Prostate gland (tissue), 2 donors: ENCODE results near the gene DAP. TPM values are rescaled to one million over a fixed set of nuclear protein-coding genes. Genes with fewer than 3 reads are reported as not detected.
"Not testable (repeated sequence)": the region's sequence is repeated elsewhere in the genome, so short reads cannot be mapped to it uniquely, and the experiment has no call there.

Experiments
- DNase-seq: peaks from one replicate; pipeline ENCODE4 v3.0.0-alpha.2; 2019; ENCODE audit warnings: low spot score
- H3K27ac ChIP-seq, 2 donors: fragments of 200-600 bp; sonication (generic); 2 replicates each; pipeline ENCODE4 v1.5.1; 2017 to 2019
- H3K27me3 ChIP-seq: fragments of 200-600 bp; sonication (generic); replicated peaks from 2 replicates; pipeline ENCODE4 v1.5.1; 2019; ENCODE audit not compliant: insufficient read depth
- H3K36me3 ChIP-seq, 2 donors: fragments of 200-600 bp; sonication (generic); 1 replicate in 1 of 2; 2 replicates in 1 of 2; pipeline versions ENCODE4 v1.5.1 to v1.8.1; 2017 to 2019
- H3K4me1 ChIP-seq: fragments of 200-600 bp; sonication (generic); replicated peaks from 2 replicates; pipeline ENCODE4 v1.5.1; 2019
- H3K4me3 ChIP-seq, 2 donors: fragments of 200-600 bp; sonication (generic); 2 replicates each; pipeline ENCODE4 v1.5.1; 2017 to 2019
- H3K9me3 ChIP-seq: fragments of 200-600 bp; sonication (generic); 2 replicates; pipeline ENCODE4 v1.5.1; 2017
- POLR2A ChIP-seq: fragments of 450-650 bp; IDR thresholded peaks from one replicate; pipeline ENCODE4 v1.6.1; 2016; ENCODE audit warnings: antibody characterized with exemption, mild to moderate bottlenecking
- POLR2AphosphoS5 ChIP-seq: sonication (generic); formaldehyde crosslinking; IDR thresholded peaks from one replicate; pipeline ENCODE4 v1.6.1; 2017; ENCODE audit warnings: antibody characterized with exemption
- WGBS: methylation state at CpG from one replicate; pipeline ENCODE4 v1.1.5; 2018; 5-methylcytosine and 5-hydroxymethylcytosine counted together
- intact Hi-C: fragments of 100-400 bp; cut with DNase I; formaldehyde crosslinking; loops from one replicate; pipeline ENCODE4 v1.14.2; 2022
- total RNA-seq, 2 donors: library from RNA; depleted of rRNA; stranded (reverse); fragments of >200 nt; gene quantifications; one replicate each; pipeline ENCODE4 v1.1.0, GENCODE V29; 2016
- TF ChIP-seq, protein P1 (sequence below), 4 experiments: fragments of 200-600 bp in 2 of 4; fragments of 450-650 bp in 2 of 4; sonication (generic) in 2 of 4; IDR thresholded peaks; 1 replicate in 3 of 4; 2 replicates in 1 of 4; pipeline ENCODE4 v1.5.1; 2016 to 2019; ENCODE audit warnings: antibody characterized with exemption in 4 of 4, mild to moderate bottlenecking in 2 of 4, moderate library complexity in 2 of 4

The DAP gene
- total RNA-seq, 2 donors from 2014 or later: 86.2 to 111 TPM

DNA sequence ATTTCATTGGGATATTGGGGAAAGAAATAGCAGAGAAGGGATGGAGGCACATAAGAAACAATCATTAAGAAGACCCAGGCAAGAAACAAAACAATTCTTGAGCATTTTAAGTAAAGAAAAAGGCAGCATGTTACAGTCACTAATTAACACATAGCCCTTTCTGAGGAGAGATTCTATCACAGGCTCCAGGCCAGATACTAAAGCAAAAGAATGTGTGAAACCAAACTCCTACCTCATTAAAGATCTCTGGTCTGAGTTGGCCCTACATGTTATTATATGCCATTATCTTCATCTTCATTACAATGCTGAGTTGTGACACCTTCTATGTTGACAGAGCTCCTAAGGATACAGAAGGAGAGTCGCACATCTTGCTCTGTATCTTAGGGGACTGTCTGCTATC lies 37.5 kb downstream of the DAP start:
- intact Hi-C loops: no loop called here
- 63% methylated on average over 1 of the region's 1 CpG for WGBS

DNA sequence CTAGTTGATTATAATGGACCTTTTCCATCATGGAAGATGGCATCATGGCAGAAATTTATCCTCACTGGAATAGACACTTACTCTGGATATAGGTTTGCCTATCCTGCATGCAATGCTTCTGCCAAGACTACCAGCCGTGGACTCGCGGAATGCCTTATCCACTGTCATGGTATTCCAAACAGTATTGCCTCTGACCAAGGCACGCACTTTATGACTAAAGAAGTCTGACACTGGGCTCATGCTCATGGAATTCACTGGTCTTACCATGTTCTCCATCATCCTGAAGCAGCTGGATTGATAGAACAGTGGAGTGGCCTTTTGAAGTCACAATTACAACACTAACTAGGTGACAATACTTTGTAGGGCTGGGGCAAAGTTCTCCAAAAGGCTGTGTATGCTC lies 40.3 kb downstream of the DAP start:
- H3K27me3 ChIP-seq, H3K4me1 ChIP-seq, H3K36me3 ChIP-seq, H3K9me3 ChIP-seq, H3K27ac ChIP-seq, H3K4me3 ChIP-seq, DNase-seq, intact Hi-C loops: not testable (repeated sequence)
- WGBS: 100% methylated on average over 4 of the region's 4 CpGs

More for the DNA sequence above, 37.5 kb downstream of the DAP start:
- no peaks in the 10 kb centered on the region for H3K27me3 ChIP-seq
- H3K4me3 ChIP-seq: no peak overlapping the region
- H3K27ac ChIP-seq: no peak overlapping the region
- no peak for TF ChIP-seq POLR2A
- no peak for TF ChIP-seq POLR2AphosphoS5
- TF ChIP-seq, protein P1, sequence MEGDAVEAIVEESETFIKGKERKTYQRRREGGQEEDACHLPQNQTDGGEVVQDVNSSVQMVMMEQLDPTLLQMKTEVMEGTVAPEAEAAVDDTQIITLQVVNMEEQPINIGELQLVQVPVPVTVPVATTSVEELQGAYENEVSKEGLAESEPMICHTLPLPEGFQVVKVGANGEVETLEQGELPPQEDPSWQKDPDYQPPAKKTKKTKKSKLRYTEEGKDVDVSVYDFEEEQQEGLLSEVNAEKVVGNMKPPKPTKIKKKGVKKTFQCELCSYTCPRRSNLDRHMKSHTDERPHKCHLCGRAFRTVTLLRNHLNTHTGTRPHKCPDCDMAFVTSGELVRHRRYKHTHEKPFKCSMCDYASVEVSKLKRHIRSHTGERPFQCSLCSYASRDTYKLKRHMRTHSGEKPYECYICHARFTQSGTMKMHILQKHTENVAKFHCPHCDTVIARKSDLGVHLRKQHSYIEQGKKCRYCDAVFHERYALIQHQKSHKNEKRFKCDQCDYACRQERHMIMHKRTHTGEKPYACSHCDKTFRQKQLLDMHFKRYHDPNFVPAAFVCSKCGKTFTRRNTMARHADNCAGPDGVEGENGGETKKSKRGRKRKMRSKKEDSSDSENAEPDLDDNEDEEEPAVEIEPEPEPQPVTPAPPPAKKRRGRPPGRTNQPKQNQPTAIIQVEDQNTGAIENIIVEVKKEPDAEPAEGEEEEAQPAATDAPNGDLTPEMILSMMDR (IDR thresholded peaks at IDR 0.05): no peak
- H3K36me3 ChIP-seq: no peaks in the 10 kb centered on the region
- no peaks in the 10 kb centered on the region for H3K4me1 ChIP-seq
- DNase-seq: no peak
- no peaks in the 10 kb centered on the region for H3K9me3 ChIP-seq

DNA sequence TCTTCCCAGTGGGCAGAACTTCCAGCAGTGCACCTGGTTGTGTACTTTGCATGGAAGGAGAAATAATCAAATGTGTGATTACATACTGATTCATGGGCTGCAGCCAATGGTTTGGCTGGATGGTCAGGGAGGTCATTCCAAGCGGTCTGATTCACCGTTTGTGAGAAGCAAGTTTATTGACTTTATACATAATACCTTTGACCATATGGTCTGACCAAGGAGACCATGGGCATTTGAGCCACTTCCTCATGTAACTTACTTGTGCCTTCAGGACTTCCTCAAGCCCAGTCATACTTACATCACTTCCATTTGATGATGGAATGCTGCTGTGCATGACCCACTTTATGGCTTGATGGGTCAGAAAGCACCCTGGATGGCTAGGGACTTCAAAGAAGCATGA lies 41.1 kb downstream of the DAP start:
- intact Hi-C loops: no loop called here
- Histone ChIP-seq H3K27ac (no peak overlapping the region), H3K36me3 (no peaks in the 10 kb centered on the region), H3K27me3 (no peaks in the 10 kb centered on the region), H3K4me3 (no peak overlapping the region), H3K9me3 (no peaks in the 10 kb centered on the region), H3K4me1 (no peaks in the 10 kb centered on the region)
- WGBS: 91% methylated on average over 2 of the region's 2 CpGs
- TF ChIP-seq POLR2A (no peak), POLR2AphosphoS5 (no peak)
- TF ChIP-seq, protein P1 (IDR thresholded peaks at IDR 0.05): no peak
- DNase-seq: no peak

DNA sequence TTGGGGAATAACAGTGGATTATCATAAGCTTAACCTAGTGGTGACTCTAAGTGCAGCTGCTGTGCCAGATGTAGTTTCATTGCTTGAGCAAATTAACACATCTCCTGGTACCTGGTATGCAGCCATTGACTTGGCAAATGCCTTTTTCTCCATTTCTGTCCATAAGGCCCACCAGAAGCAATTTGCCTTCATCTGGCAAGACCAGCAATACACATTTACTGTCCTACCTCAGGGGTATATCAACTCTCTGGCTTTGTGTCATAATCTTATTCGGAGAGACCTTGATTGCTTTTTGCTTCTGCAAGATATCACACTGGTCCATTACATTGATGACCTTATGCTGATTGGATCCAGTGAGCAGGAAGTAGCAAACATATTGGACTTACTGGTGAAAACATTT lies 42.4 kb downstream of the DAP start:
- H3K4me3 ChIP-seq, H3K27me3 ChIP-seq, H3K27ac ChIP-seq, H3K4me1 ChIP-seq, intact Hi-C loops, H3K9me3 ChIP-seq, DNase-seq, H3K36me3 ChIP-seq: not testable (repeated sequence)
- WGBS: 100% methylated on average over 1 of the region's 1 CpG

DNA sequence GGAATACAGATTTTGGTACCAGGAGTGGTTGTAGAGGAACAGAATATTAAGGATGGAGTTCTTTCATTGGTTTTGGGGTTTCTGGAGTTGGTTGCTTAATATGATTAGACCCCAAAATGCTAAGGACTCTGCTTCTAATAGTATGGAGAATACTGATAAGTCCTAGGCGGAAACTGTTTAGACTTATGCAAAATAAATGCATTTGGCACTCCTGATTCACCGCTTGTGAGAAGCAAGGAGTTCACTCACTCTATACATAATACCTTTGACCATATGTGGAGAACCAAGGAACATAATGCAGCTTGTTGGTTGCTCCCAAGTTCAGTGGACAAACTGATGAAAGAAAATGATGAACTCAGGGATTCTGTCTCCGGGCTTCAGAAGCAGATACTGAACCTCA lies 44.2 kb downstream of the DAP start:
- H3K9me3 ChIP-seq, H3K36me3 ChIP-seq, intact Hi-C loops, H3K27ac ChIP-seq, H3K27me3 ChIP-seq, DNase-seq, H3K4me3 ChIP-seq, H3K4me1 ChIP-seq: not testable (repeated sequence)
- 100% methylated on average over 3 of the region's 3 CpGs for whole genome bisulfite sequencing

DNA sequence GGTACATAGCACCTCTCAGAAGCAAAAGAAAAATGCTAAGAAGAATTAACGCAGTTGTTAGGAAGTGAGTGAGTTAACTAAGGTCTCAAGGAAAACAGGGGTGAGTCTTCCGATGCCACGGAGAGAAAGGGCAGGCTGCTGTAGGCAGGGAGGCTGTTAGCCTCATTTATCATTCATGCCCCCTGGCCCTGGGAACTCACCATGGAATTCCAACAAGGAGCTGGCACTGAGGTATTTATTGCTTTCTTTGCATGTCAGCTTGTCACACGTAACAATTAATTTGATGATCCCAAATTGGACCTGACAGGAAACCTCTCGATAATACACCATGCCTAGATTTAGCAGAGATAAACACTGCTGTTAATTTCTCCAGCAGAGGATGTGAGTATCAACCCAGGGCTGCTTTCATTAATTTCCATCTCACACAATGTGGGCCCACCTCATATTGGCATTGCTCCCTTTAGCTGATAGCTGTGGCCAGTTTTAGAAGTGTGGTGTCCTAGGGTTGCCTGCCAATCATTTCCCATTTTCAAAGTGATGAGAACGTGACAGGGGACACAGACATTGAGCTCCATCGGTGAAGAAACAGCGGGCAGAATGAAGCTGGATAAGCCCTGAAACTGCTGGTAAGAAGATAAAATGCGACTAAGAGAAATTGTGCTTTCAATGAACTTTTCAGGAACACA lies 45.3 kb downstream of the DAP start:
- H3K27ac ChIP-seq: no peak overlapping the region
- no peaks in the 10 kb centered on the region for H3K27me3 ChIP-seq
- H3K9me3 ChIP-seq: no peaks in the 10 kb centered on the region
- no peak overlapping the region for H3K4me3 ChIP-seq
- no peaks in the 10 kb centered on the region for H3K4me1 ChIP-seq
- H3K36me3 ChIP-seq: no peaks in the 10 kb centered on the region
- TF ChIP-seq, protein P1 (IDR thresholded peaks at IDR 0.05): no peak
- TF ChIP-seq POLR2AphosphoS5 (no peak), POLR2A (no peak)
- no peak for DNase-seq
- intact Hi-C loops: no loop called here
- WGBS: 76% methylated on average over 9 of the region's 9 CpGs
